IPS-NIHi7 (cell line): Measurements from ENCODE around the gene ANKS6.
A peak's percentile ranks its signal among the peaks of the same experiment; 100 is the strongest.

Experiments
- DNase-seq: peaks from one replicate; pipeline ENCODE4 v3.0.0; 2012; ENCODE audit warnings: mixed read lengths; ENCODE audit errors: extremely low spot score

The ANKS6 gene

GRCh38 chr9:98791608-98792490 is 4.5 kb downstream of the ANKS6 start:
- DNase-seq = no peak

DNA sequence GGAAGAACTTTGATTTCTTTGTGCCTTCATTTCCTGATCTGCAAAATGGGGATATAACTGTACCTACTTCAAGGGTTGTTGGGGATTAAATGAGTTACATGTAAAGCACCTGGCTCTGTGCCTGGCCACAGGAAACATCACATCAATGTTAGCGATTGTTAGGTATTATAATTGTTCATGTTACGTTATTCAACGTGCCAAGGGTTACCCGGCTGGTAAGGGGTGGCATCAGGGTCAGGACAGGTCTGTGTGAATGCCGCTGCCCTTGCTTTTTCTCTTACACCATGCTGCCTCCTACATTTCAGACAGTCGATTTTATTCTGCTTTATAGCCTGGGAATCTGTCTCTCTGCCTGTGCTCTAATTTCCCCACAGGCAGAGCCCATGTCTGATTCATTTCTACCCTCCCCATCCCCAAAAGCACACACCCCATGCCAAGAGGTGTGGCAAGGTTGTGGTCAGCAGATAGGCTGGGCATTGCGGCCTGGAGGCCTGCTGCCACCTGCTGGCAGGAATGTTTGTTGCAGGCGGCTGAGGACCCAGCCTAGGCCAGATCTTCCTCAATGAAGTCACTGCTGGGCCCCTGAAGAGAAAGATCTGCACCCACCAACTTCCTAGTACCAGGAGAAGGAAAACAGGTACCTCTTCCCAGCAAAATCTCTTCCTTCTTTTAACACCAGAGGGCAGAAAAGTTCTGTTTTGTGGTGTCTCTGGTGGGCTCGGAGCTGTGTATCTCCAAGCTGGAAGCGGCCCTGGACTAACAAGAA is 5.3 kb downstream of the ANKS6 start:
- DNase-seq = peak; percentile 94

DNA sequence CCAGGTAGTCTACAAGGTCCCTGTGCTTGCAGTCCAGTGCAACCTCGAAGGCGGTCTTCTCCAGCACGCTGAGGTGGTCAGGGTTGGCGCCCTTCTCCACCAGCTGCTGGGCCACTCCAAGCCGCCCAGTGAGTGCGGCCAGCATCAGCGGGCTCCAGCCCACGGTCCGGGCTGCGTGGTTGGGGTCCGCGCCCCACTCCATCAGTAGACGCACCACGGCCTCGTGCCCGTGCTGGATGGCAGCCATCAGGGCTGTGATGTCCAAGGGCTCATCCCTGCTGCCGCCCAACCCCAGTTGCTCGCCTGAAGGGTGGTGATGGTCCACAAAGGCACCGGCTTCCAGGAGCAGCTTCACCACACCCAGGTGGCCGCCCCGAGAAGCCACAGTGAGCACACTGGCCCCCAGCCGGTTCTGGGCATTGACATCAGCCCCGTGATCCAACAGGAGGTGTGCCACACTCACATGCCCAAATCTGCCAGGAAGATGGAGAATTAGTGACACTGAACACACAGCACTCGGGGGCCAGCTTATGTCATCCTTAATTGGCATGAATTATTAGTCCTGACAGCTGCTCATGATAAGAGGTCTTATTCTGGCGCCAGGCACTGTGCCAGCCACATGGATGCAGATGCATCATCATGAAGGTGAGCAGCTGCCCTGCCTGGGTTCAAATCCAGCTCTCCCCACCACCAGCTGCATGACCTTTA is 6.1 kb downstream of the ANKS6 start:
- no peak for DNase-seq

GRCh38 chr9:98789483-98790133 is 6.7 kb downstream of the ANKS6 start:
- no peak for DNase-seq

DNA sequence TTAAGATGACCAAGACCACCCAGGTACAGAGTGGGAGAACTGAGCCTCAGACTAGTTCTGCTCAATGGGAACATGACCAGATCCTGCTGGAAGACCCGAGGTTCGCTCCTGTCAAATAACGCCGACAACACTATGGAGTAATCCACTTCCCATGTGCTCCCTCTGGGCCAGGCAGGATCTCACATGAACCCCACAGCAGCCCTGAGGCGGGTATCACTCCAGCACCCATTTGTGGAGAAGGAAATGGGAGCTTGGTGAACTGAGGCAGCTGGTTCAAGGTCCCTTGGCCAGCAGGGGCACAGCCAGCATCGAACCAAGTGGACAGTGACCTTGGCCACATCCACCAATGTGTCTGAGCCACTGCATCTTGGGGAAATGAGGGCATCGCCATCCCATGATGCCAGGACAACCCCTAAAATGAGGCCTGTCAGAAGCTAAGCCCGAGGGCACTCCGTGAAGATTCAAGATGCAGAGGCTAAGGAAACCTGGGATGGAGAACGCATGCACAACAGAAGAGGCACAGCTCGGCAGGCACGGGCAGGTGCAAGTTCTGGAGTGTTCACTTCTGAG is 8.5 kb downstream of the ANKS6 start:
- no peak for DNase-seq

- no peak for DNase-seq
Observed at GRCh38 chr9:98786750-98787510, 9.4 kb downstream of the ANKS6 start.

GRCh38 chr9:98784831-98785806 is 11.2 kb downstream of the ANKS6 start:
- no peak for DNase-seq

- DNase-seq = no peak
Observed at GRCh38 chr9:98783518-98784226, 12.7 kb downstream of the ANKS6 start.

DNA sequence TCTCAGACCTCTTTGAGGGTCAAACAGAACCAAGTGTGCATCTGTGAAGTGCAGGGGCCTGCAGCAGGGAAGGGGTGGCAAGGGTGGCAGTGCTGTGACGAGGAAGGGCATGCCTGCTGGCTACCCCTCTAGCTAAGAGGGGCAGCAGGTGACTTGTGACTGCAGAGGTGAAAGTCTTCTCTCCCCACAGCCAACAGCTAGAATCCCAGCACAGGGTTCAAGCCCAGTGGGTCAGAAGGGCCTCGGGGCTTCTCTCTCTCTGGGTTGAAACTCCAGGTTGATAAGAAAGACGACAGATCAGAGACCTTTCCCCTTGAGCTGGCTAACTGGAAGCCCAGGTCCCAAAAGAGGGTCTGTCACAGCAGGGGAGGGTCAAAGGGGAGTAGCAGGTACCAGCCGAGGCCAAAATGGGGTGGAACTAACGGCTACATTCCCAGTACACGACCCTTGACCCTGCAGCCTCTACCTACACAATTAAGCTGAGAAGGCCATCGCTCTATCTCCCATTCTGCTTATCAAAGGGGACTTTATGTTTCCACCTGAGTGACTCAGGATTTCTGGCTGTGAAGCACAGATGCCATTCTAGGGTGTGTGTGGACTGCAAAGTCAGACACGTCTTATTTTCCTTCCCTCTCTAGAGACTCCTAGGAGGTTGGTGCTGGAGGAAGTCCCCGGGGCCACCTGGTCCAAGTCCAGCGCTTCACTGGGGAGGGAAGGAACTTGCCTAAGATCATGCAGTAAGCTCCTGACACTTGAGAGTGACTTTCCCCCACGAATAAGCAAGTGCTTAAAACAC is 14.6 kb downstream of the ANKS6 start:
- no peak for DNase-seq

DNA sequence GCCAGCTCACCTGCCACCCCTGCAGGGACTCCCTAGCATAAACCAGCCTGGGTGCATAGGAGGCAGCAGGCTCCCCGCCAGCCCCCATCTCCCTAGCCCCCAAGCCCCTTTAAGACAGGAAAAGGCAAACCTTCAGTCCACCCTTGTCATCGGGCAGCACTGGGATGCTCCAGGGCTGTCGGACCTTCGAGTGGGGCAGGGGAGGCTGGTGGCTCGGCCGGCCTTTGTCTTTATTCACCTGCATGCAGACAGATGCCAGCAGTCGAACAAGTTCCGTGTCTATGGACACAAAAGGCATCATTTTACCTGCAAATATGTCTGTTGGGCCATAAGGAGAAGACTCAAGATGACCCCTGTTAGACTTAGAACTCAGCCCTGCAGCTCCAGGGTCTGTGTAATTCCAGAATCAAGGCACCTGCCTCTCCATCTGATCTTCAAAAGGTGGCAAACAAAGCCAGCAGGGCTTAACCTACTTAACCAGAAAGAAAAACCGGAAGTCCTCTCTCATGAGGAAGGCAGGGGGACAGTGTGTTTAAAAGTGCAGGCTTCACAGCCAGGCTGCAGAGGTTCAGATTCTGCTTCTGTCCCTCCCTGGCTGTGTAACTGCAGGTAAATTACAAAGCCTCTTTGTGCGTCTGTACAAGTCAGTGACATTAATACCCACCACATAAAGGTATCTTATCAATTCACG is 16.2 kb downstream of the ANKS6 start:
- DNase-seq = no peak

GRCh38 chr9:98778711-98779530 is 17.4 kb downstream of the ANKS6 start:
- no peak for DNase-seq

DNA sequence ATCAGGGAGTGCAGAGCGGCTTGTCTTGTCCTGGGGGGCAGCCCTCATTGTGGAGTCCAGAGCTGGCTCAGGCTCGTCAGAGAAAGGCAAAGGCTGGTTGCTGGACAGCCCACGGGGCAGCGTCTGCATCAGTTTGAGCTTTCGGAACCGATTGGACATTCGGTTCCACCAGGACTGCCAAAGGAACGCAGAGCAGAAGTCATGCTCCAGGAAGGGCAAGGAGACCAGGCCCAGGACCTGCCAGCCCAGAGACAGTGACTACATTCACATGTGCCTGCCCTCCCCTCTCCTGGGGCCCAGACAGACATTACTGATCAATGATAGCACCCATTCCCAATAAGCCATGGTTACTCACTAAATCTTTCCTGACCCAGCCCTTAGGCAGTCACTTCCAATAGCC is 18.1 kb downstream of the ANKS6 start:
- DNase-seq = no peak

GRCh38 chr9:98777618-98778017 is 18.7 kb downstream of the ANKS6 start:
- DNase-seq = no peak

DNA sequence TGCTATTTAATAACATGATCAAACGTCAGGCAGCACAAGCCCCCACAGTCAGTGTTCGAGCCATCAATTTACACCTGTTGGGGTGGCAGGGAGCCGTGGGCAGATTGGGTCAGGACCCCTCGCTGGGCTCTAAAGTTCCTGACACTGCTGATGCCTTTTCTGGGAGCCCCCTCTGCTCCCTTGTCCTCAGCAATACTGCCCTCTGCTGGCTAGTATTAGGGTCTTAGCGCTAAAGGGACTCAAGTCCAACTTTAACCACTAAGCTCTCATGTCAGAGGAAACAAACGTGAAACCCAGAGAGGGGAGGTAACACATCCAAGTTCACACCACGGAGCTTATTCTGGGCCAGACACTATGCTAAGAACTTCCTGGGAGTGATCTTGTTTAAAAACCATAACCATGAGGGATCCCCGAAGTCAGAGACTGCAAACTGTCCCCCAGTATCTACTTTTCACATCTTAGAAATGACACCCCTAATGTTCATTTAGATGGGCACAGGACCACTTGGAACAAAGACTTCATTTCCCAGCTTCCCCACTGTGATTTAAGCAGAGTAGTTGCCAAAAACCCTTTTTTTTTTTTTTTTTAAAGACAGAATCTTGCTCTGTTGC is 20.4 kb downstream of the ANKS6 start:
- DNase-seq = peak; percentile 89

- peak; percentile 76 for DNase-seq
Observed at GRCh38 chr9:98774746-98775145, 21.6 kb downstream of the ANKS6 start.

- DNase-seq = no peak
Observed at GRCh38 chr9:98773721-98774120, 22.6 kb downstream of the ANKS6 start.
